Measurements from ENCODE around the gene FAM227B.

FAM227B gene

DNA sequence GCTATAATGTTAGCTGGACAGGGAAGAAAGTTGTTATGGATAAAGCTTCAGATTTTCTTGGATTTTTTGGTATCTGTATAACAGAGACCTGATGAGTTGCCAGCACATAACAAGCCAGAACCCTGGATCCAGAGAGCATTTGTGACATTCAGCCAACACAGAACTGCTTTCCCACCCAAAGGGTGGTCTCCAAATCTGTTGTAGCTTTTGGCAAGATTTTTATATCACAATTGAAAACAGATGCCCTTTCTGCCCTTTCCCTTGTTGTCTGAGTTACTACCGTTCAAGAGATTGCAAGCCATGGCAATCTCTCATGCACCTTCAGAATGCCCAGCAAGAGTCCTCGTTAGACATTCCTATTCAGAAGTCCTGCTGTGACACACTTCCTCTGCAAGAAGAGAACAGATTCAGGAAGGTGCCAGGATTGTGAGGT, 305.2 kb downstream of the FAM227B start:
- H3K4me3 ChIP-seq (ENCODE audit: low read depth, low read length) = no peak overlapping the region
- TF ChIP-seq, protein P1, sequence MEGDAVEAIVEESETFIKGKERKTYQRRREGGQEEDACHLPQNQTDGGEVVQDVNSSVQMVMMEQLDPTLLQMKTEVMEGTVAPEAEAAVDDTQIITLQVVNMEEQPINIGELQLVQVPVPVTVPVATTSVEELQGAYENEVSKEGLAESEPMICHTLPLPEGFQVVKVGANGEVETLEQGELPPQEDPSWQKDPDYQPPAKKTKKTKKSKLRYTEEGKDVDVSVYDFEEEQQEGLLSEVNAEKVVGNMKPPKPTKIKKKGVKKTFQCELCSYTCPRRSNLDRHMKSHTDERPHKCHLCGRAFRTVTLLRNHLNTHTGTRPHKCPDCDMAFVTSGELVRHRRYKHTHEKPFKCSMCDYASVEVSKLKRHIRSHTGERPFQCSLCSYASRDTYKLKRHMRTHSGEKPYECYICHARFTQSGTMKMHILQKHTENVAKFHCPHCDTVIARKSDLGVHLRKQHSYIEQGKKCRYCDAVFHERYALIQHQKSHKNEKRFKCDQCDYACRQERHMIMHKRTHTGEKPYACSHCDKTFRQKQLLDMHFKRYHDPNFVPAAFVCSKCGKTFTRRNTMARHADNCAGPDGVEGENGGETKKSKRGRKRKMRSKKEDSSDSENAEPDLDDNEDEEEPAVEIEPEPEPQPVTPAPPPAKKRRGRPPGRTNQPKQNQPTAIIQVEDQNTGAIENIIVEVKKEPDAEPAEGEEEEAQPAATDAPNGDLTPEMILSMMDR (IDR thresholded peaks at IDR 0.05; ENCODE audit: low read depth, low read length) = no peak

DNA sequence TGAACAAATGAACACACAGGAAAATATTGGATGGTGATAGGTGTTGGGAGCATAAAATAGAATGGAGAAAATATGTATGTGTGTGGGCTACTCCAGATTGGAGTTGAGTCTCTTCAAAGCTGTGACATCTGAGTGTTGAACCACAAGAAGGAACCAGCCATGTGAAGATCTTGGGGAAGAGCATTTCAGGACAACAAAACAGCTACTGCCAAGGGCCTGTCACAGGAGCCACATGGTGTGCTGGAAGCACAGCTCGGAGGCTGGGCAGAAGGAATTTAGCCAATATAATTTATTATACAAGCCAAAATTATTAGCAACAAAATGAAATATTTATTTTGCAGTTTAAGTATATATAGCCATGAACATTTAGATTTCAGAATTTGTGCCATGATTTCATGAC, 305.9 kb downstream of the FAM227B start:
- TF ChIP-seq, protein P1 (IDR thresholded peaks at IDR 0.05; ENCODE audit: low read depth, low read length) = no peak
- no peak overlapping the region for H3K4me3 ChIP-seq (ENCODE audit: low read depth, low read length)

DNA sequence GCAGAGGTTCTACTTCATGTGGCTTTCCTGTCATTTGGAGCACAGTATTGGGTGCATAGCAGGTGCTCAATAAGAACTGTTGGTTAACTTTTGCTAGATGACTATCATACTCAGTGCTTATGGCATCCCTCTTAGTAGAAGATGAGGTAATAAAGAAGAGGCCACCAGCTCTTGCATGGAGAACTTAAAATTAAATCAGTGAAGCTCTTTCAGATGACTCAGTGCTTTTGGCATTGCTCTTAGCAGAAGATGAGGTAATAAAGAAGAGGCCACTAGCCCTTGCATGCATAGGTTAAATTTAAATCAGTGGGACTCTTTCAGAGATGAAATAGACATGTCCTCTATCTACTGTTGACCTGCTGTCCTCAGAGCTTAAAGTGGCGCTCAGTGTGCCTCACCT, 307.0 kb downstream of the FAM227B start:
- TF ChIP-seq, protein P1 (IDR thresholded peaks at IDR 0.05; ENCODE audit: low read depth, low read length) = no peak
- H3K4me3 ChIP-seq (ENCODE audit: low read depth, low read length) = no peak overlapping the region

DNA sequence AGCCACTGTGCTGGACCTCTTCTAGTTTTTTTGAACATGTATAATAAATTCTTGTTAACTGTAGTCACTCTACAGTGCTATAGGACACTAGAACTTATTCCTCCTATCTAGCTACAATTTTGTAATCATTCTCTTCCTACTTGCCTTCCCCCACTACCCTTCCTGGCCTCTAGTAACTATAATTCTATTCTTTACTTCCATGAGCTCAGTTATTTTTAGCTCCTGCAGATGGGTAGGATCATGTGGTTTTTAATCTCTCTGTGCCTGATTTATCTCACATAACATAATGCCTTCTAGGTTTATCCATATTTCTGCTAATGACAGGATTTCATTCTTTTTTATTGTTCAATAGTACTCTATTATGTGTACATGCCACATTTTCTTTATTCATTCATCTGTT, 310.7 kb downstream of the FAM227B start:
- TF ChIP-seq, protein P1 (IDR thresholded peaks at IDR 0.05; ENCODE audit: low read depth, low read length) = no peak
- H3K4me3 ChIP-seq (ENCODE audit: low read depth, low read length) = no peak overlapping the region

DNA sequence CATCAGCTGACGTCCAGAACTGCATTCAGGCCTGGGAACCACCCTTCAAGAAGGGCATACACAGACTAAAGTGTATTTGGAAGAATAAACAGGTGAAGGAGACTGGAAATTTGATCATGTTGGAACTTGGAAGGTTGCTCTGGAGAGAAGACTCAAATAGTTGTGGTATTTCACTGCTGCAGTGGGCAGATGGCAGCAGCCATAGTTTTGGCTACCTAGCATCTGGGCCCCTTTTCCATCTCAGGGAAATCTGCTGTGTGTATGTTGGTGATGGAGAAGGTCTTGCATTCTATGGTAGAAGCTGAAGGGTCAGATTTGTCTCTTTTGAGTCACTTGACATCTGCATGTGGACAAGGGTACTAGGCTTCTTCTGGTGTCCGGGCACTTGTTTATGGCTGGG, 311.9 kb downstream of the FAM227B start:
- no peak overlapping the region for H3K4me3 ChIP-seq (ENCODE audit: low read depth, low read length)
- TF ChIP-seq, protein P1 (IDR thresholded peaks at IDR 0.05; ENCODE audit: low read depth, low read length) = no peak

DNA sequence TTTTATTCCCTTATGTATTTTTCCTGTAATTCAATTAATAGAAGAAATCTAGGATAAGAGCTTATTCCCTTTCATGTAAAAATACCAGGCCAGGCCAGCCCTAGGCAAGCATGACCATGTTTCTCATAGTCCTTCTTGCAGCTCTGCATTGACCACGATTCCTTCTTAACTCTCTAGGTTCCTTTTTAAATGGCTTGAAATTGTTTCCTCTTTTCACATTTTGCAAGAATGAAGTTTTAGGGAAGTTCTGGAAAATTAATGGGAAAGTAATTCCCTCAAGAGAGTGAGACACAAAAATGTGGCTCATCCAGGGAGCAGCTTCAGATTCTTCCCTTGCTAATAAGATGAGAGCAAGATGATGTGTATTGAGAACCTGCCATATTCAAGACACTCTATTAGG, 314.1 kb downstream of the FAM227B start:
- no peak overlapping the region for H3K4me3 ChIP-seq (ENCODE audit: low read depth, low read length)
- TF ChIP-seq, protein P1 (IDR thresholded peaks at IDR 0.05; ENCODE audit: low read depth, low read length) = no peak

DNA sequence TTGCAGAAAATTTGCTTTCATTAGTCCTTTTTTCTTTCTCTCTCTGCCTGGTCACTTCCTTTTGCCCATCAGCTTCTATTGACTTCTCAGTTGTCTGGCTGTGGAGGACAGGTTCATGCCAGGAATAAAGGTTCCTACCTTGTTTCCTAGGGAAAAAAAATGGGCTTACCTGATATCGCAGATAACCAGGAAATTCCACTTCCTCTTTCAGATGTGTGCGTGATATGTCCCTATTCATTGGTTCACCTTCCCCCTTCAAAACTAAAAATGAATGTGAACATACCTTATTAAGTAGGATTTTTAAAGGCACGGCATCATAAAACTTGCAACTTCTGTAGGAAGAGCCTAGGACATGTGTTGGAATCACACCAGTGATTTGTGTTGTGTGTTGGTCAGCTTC, 317.6 kb downstream of the FAM227B start:
- TF ChIP-seq, protein P1 (IDR thresholded peaks at IDR 0.05; ENCODE audit: low read depth, low read length) = no peak
- no peak overlapping the region for H3K4me3 ChIP-seq (ENCODE audit: low read depth, low read length)

All from WI38 (cell line).